COR-L47 (cell line): ENCODE results near the gene CYSLTR1.
"Not testable (repeated sequence)": the region's sequence is repeated elsewhere in the genome, so short reads cannot be mapped to it uniquely, and the experiment has no call there.

ENCODE experiments used
- DNase-seq: peaks from one replicate; lab custom pipeline; 2025; lab: John Stamatoyannopoulos, UW

Gene CYSLTR1, protein sequence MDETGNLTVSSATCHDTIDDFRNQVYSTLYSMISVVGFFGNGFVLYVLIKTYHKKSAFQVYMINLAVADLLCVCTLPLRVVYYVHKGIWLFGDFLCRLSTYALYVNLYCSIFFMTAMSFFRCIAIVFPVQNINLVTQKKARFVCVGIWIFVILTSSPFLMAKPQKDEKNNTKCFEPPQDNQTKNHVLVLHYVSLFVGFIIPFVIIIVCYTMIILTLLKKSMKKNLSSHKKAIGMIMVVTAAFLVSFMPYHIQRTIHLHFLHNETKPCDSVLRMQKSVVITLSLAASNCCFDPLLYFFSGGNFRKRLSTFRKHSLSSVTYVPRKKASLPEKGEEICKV

DNA sequence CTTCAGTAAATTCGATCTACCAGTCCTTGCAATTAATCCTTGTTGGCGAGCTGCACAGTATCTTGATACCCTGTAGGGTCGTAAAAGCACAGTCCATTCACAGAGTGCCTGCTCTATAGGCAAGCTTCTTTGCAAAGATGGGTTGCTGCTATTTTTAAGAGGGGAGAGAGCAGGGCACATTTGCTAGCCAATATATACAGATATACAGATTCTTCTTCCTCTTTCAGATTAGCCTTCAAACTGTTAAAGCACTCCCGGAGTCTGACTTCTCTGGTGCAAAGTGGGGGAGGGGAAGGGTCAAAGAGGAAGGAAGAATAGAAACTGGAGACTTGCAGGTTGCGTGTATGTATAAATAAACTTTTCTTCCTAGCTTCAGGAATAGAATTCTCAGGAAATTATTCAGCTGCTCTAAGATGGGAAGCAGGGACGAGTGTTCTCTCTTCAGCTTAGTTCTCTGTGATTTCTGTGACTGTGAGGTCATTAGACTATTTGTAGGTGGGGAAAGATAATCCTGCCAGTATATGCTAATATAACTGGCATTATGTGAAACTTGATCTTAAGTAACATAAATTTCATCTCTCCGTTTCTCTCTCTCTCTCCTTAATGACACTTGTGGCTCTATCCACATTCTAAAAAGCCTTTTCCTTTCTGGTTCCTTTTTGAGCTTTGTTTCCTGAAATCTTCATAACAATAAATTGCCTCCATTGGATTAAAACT lies at the start of gene CYSLTR1:
CYSLTR1 (minus strand) TSS at position 242 of the 717 bp plus-strand sequence. CDS start 53,865 bp downstream, outside the sequence.
- DNase-seq, result no peak

DNA sequence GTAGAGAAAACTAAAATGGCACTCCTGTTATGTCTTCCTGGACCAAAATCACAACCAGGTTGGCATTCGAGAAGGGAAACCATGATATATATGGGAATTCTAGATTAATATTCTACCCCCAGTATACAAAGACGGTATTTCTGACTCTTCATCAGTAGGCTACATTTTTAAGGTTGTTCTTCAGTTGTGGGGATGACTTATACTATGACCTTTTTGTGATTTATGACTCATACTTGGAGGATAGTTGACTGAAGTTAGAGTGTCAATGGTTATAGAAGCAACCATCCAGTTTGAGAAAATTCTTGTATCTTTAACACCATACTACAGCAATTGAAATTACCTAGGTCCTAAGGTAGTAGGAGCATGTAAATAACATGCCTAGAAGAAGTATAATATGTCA lies 49.8 kb upstream of the CYSLTR1 start:
- no peak for DNase-seq

DNA sequence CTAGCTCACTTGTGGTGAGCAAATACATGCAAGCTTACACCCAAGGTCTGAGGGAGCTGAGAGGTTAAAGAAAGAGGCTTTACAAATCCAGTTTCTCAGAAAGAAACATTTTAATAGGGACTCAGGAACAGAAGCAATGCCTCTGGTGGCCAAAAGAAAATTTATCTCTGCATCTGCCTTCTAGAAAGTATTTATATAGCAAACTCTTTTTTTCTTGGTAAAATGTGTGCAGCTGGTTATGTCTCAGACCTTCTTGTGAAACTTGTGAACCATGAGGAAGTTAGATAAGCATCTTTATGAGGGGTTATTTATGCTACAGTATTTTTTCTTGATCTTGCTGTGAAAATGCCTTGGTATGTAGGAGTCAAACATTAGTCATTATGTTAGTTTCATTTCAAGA lies 48.5 kb upstream of the CYSLTR1 start:
- no peak for DNase-seq

DNA sequence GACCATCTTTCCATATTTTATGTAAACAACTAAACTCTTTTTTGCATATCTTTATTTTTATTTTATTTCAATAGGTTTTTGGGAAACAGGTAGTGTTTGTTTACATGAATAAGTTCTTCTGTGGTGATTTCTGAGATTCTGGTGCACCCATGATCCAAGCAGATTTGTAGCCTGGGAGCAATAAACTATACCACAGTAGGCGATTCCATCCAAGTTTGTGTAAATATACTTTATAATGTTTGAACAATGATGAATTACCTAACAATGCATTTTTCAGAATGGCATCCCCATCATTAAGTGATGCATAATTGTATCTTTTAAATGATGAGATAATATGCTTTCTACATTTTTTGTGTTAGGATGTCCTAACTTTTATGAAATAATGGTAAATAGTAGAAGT lies 39.2 kb upstream of the CYSLTR1 start:
- DNase-seq, result no peak

DNA sequence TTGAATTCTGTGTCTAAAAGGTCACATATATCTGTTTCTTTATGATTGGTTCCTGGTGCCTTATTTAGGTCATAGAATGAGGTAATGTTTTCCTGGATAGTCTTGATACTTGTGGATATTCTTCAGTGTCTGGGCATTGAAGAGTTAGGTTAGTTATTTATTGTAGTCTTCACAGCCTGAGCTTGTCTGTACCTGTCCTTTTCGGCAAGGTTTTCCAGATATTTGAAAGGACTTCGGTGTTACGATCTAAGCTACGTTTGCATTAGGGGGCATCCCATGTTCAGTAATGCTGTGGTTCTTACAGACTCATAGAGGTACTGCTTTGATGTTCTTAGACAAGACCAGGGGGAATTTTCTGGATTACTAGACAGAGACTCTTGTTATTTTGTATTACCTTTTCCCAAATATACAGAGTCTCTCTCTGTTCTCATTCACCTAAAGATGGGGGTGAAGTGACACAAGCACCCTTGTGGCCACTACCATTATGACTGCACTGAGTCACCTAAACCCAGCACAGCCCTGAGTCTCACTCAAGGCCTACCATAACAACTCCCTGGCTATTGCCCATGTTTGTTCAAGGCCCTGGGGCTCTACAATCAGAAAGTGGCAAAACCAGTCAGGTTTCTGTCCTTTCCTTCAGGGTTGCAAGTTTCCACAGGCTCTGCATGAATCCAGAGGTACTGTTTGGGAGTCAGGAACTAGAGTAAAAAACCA lies 30.1 kb upstream of the CYSLTR1 start:
- DNase-seq, result no peak

DNA sequence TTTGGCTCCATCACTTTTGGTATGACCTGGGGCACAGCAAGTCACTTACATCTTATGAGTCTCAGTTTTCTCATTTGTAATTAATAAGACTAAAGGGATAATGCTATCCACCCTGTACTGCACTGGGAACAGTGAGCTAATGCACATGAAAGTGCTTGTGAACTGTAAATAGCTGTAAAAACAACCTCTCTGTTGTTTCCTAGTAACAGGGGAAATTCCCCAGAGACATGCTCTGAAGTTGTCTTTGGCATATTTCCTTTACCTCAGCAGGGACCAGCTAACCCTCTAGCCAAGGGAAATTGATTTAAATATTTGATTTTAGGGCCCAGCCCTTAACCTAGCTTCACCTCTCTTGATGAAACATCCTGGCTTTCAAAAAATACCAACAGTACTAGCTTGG lies 6.1 kb upstream of the CYSLTR1 start:
- no peak for DNase-seq

DNA sequence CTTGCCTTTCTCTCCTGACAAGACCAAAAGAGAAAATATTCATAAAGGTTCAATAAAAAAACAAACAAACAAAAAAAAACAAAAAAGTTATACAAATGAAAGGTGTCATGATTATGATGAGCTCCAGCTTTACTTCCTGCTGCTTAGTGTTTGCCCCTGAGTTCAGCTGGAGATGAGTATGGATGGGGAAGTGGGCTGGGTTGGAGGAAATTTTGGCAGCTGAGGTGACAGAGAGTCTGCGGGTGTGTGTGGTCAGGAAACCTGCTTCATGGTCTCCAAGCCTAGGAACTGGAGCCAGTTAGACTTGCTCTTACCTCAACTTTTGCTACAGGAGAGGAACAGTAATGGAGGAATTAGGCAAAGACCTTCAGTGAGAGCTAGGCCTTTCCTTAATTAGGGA lies 4.3 kb upstream of the CYSLTR1 start:
- no peak for DNase-seq

DNA sequence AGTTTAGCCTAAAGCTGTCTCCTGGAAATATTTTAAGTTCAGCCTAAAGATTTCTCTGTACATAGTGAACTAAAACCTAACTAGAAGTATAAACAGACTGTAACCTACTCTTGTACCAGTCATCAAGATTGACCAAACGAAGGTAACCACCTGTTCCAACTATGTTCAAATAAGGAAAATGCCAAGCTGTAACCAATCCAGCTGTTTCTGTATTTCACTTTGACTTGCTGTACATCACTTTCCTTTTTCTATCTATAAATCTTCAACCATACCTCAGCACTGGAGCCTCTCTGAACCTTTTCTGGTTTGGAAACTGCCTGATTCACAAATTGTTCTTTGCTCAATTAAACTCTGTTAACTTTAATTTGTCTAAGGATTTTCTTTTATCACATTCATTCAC lies 3.1 kb upstream of the CYSLTR1 start:
- no peak for DNase-seq

DNA sequence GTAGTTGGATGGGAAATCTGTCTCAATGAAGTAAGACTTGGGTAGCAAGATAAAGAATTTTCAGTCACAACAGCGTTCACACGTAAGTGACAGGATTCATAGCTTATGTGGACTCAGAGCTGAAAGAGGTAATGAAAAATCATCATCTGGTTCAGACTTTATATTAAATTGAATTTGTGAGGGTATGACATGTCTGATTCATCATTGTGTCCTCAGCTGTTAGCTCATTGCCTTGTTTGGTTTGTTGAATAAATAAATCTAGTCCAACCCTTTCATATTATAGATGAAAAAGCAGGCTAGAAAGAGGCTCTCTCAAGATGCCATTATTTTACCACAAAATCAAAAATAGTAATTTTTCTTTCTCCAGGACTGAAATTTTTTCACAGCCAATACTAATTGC lies 2.7 kb upstream of the CYSLTR1 start:
- no peak for DNase-seq

DNA sequence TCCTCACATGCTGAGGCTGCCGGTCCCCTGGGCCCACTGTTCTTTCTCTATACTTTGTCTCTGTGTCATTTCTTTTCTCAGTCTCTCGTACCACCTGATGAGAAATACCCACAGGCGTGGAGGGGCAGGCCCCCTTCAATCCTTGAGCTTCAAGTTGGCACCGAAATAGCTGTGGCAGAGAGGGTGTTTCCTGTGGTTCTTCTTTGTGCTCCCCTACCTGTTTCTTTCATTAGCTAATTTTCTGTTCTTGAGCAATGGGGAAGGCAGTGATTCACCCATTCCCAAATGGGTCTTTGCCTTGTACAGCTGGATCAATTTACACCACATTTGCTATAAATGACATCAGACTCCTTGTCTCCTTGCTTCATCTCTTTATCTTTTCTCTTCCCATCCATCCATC lies 2.1 kb upstream of the CYSLTR1 start:
- DNase-seq, result no peak

DNA sequence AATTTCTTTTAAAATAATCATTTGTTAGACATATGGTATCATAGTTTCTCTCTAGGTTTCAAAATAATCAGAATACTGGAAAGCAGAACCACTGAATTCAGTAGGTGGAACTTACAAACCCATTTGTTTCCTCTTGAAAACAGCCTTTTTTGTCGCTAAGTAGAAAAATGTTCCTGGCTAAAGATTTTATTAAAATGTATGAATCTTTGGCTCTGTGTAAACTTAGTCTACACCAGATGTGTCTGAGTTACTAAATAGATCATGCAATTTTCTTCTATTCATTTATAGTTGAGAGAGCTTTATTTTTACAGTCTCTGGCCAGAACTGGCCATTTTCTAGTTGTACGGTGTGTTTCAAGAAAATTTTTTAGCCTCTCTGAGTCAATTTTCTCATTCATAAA lies 1.0 kb downstream of the CYSLTR1 start:
- no peak for DNase-seq

DNA sequence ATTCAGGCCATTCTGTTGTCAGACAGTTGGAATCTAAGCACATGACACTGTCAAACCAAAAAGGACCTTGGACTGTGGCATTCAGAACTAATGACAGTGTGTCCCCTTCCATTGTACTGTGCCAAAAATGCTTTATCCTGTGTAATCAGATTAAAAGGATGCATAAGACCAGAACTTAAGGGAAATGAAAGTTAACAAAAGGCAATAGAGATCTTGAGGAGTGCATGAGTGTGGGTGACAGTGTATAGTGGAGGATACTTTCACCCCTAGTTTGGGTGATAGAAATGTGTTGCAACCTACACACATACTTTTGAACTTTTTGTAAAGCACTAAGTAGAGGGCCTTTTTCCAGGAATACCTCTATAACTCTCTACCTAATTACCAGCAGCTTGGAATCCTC lies 4.5 kb downstream of the CYSLTR1 start:
- DNase-seq, result no peak

DNA sequence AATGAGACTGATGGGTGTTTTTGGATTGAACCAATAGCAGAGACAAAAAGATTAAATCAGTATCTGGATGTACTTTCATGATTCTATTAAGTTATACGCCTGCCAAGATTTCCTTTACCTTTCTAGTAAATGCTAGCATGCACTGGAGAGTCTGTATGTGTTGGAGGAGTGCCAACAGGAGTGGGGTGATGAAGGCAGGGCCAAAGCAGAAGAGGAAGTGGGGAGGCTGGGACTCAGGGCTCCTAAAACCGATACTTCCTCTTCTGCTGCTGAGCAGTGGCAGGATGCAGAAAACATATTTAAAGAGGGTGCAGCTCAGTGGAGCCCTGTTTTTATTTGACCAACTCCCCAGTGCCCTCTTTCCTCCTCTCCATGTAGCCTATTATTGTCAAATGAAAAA lies 5.6 kb downstream of the CYSLTR1 start:
- no peak for DNase-seq

DNA sequence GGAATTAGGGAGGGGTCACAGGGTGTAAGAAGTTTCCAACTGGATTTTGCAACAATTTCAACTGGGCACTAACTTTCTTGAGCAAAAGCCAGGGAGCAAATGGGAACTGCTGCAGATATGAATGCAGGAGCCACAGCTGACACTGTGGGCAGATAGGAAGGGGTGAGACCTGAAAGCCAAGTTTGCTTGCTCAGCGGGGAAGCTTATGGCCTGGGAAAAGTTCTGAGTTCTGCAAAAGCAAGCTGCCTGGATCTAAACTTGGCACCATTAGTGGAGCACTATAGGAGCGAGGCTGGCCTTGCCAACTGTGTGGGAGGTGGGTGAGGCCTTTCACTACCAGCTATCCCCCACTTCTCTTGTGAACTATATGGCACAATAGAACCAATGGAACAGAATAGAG lies 11.1 kb downstream of the CYSLTR1 start:
- no peak for DNase-seq

DNA sequence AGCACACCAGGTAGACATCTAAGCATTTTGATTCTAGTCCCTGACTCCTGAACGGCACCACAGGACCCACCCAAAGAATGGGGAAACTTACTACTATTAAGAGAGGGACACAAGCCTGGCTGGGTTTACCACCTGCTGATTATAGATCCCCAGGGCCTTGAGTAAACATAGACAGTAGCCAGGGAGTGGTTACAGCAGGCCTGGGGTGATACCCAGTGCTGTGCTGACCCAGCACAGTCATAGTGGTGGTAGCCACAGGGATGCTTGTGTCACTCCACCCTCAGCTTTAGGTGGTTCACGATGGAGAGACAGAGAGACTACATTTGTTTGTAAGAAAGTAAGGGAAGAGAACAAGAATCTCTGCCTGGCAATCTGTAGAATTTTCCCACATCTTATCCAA lies 11.7 kb downstream of the CYSLTR1 start:
- no peak for DNase-seq

DNA sequence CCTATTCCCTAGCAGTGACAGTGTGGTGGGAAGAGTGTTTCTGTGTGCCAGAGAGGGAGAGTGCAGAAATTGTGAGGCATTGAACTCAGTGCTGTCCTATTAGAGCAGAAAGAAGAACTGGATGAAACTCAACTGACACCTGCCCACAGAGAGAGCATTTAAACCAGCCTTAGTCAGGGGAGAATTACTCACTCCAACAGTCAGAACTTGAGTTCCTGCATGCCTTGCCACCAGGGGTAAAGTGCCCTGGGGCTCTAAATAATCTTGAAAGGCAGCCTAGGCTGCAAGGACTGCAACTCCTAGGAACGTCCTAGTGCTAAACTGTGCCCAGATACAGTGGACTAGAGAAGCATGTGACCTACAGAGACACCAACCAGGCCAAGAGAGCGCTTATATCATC lies 12.8 kb downstream of the CYSLTR1 start:
- DNase-seq, result no peak

DNA sequence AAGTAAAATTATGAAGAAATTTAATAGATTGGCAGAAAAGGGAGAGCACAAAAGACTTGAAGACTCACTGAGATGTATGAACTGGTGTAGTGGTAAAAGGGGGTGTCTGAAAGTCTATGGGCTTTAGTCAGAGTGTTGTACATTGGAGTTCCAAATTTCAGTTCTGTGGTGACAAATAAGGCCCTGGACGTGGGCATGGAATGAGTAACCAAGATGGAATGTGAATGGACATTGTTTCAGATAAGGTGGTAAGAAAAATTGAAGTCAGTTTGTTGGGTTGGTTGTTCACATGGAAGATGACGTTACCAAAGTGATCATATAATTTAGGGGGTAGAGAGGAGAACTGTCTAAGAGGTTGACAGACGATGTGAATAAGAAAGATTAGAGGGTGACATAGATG lies 13.9 kb downstream of the CYSLTR1 start:
- no peak for DNase-seq

DNA sequence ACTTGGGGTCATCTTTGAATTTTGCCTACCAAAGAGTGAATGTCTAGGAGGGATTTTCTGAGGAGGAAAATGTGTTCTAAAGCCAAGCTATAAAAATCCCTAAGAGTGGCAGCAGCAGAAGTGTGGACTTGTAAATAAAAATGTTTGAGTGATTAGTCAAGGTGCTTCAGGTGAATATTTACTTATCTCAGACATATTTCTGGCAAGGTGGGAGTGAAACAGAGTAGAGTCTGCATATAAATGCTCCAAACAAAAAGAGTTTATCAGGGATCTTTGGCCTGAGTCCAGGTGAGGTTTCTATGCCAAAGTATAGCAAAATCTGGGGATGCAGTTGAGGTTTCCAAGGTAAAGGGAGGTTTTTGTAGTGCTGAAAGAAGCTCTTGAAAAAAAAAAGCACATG lies 19.7 kb downstream of the CYSLTR1 start:
- DNase-seq, result no peak

DNA sequence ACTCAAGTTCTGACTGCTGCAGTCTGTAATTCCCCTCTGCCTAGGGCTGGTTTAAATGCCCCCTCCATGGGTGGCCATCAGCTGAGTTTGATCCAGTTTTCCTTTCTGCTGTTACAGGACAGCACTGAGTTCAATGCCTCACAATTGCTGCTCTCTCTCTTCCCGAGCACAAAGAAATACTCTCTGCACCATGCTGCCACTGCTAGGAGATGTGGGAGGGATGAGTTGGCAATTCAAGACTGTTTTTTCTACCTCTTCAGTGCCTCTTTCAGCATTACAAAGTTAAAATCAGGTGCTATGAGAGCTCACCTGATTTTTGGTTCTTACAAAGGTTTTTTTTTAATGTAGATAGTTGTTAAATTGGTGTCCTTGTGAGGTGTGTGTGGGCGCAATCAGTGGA lies 24.3 kb downstream of the CYSLTR1 start:
- no peak for DNase-seq

DNA sequence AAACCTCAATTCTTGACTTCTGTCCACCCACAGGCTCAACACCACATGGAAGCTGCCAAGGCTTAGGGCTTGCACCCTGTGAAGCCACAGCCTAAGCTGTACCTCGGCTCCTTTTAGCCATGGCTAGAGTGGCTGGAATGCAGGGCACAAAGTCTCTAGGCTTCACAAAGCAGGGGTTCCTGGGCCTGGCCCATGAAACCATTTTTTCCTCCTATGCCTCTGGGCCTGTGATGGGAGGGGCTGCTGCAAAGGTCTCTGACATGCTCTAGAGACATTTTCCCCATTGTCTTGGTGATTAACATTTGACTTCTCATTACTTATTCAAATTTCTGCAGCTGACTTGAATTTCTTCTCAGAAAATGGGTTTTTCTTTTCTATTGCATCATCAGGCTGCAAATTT lies 26.5 kb downstream of the CYSLTR1 start:
- DNase-seq, result not testable (repeated sequence)

DNA sequence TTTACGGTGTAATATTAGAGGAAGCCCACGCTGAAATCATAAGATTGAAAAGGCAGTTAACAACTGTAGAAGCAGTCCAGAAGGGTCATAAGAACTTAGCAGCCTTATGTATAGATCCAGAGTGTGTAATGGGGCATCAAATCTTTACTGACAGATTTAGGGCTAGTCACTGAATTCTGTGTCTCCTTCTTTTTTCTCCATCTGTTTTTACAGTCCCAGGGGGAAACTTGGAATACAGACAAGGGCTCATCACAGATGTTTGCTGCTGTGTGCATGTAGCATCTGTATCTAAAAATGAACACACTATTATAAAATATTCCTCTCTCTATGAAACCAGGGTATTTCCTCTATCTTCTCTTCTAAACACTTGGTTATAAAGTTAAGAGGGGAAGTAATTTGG lies 43.9 kb downstream of the CYSLTR1 start:
- no peak for DNase-seq

DNA sequence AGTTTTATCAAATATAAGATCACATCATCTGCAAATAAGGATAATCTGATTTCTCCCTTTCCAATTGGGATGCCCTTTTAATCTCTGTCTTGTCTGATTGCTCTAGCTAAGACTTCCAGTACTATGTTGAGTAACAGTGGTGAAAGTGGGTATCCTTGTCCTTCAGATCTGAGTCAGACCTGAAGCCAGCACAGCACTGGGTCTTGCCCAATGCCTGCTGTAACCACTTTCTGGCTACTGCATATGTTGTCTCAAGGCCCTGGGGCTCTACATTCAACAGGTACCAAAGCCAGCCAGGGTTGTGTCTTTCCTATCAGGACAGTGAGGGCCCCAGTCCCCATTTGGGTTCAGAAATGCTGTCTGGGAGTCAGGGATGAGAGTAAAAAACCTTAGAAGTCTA lies 90.3 kb downstream of the CYSLTR1 start:
- no peak for DNase-seq

DNA sequence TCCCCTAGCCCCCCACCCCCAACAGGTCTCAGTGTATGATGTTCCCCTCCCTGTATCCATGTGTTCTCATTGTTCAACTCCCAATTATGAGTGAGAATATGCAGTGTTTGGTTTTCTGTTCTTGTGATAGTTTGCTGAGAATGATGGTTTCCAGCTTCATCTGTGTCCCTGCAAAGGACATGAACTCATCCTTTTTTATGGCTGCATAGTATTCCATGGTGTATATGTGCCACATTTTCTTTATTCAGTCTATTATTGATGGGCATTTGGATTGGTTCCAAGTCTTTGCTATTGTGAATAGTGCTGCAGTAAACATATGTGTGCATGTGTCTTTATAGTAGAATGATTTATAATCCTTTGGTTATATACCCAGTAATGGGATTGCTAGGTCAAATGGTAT lies 101.4 kb downstream of the CYSLTR1 start:
- not testable (repeated sequence) for DNase-seq
